ENCODE measurements around the gene SERPINI1.
"Not testable (repeated sequence)": the region's sequence is repeated elsewhere in the genome, so short reads cannot be mapped to it uniquely, and the experiment has no call there.

The SERPINI1 gene

DNA sequence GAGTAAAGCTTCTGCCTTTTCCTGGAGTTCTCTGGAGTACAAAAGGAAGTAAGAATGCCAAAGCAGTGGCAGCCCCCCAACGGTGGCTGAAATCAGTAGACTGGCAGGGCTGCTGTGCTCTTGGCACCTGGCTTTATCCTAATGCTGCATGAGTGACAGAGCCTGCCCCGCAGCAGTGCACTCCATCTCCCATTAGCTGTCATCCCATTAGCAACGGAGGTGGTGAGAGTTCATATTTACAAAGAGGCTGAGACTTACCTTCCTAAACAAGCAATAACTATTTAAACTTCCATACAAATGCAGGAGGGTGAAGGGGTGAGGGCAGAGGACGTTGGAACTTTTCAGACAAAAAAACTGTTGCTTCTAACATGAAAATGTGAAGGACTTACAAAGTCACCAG lies 51.9 kb downstream of the SERPINI1 start:
- DNase-seq (ENCODE audit: low read depth) = no peak

DNA sequence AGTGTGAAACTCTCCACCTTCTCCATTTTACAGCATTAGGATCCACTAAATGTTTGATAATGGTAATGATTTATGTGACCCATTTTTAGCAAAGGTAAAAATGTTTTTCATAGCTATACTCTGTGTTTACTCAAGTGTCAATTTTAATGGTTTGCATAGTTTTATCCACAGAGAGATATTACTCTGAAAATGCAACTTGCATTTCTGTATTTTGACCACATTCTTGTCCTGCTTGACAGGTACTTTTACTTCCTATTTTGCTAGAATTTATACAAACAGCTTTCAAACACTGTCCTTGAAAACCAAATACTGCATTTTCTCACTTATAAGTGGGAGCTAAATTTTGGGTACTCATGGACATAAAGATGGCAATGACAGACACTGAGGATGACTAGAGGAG lies 62.9 kb downstream of the SERPINI1 start:
- no peak for DNase-seq (ENCODE audit: low read depth)

DNA sequence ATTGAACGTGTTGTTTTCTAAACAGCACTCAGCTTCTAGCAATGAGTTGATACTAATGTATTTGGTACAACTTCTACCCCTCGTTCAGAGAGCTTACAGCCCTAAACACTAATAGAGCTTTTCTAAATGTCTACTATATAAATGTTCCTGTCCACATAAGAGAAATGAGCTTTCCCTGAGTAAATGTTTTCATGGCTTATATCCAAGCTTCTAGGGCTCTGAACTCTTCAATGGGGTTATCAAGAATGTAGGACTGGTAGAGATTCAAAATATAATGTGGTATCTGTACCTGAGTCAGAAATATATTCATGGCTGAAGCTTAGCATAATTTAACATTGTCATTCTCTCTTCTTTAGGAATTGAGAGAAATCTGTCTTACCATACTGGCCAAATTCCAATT lies 73.4 kb downstream of the SERPINI1 start:
- DNase-seq (ENCODE audit: low read depth) = no peak

DNA sequence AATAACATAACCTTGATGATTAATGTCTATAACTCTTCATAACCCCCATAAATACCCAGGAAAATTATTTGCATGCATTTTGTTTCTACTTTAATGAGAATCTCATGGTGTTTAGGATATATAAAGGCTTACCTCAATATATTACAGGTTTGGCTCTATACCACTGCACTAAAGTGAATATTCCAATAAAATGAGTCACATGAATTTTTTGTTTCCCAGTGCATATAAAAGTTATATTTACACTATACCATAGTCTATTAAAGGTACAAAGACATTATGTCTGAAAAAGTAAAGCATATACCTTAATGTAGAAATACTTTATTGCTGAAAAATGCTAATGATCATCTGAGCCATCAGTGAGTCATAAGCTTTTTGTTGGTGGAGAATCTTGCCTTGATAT lies 74.7 kb downstream of the SERPINI1 start:
- no peak for DNase-seq (ENCODE audit: low read depth)

DNA sequence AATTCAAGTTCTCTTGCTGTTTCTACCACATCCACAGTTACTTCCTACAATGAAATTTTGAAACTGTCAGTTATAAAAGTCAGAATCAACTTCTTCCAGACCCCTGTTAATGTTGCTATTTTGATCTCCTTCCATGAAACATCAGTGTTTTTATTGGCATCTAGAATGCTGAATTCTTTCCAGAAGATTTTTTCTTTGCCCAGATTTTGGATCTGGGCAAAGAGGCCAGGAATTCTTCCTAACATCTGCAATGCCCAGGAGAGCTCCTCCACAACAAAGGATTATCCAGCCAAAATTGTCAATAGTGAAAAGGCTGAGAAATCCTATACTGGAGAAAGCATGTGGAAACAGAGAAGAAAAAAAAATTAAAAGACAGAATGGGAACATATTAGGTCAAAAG lies 75.5 kb downstream of the SERPINI1 start:
- DNase-seq (ENCODE audit: low read depth) = no peak

DNA sequence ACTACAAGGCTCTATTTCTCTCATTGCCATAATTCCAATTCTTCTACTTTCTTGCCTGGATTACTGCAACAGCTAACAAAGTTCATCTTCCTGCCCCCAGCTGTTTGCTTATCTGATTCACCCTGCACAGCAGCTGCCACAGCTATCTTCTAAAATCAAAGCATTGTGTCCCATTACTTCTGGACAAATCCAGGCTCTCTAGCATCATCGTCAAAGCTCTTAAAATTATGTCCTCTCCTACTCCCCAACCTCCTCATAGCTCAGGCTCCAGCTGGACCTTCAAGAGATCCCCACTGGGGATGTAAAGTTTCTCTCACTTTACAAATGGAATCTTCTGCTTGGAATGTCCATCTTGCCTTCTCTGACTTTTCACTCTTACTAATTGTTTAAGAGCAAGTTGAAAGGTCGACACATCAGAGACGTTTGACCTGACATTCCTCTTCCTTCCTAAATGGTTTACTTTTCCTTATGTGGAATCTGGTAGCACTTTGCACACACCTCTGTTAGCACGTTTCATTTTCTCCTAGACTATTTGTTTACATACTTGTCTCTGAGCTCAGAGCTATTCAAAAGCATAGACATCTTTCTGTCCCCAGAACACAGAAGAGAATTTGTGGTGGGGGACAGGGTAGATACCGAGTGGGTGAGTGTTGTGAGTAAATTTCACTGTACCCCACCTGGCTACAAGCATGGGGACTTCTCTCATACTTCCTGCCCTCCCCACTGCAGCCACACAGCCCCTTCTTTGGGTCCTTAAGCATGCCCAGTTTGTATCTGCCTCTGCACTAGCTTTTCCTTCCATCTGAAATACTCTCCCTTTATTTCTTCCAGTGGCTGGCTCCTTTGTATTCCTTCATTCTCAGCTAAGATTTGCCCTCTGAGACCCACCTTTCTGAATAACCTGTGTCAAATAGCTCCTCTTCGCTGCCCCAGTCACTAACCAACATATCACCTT lies 77.9 kb downstream of the SERPINI1 start:
- no peak for DNase-seq (ENCODE audit: low read depth)

DNA sequence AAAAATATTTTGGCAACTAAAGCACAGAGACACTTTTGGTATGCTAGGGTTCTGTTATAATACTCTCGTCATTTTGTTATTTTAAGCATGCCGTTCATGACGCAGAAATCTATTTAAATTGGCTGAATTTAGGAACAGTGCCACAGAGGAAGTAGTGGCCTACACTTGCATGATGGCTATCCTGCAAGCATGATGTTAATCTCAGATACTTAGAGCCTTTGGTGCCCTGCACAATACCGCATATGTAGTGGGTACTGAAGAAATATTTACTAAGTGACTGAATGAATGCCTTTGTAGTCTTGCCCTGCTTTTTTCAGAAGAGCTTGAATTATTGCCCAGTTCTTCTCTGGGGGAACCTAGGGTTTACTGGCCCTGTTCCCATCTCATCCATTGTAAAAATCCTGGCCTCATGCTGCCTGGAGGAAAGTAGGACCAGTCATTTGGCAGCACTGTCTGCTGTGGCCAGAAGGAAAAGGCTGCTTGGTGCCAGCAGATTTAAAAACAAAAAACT lies 79.0 kb downstream of the SERPINI1 start:
- DNase-seq (ENCODE audit: low read depth) = no peak

DNA sequence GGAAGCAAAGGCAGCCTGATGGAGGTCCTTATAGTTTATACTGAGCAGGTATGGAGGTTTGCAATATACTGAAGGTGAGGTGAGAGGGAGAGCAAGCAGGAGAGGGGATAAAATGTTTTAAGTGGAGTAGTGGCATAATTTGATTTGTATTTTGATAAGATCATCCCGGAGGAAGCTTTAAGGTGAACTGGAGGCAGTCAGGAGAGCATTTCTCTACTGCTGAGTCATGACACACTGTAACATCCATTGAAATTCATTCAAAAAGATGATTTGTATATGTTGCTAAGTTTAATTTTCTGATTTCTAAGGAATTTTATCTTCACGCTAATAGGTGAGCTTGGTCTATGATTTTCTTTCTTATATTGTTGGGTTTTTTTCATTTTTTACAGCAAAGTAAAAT lies 81.4 kb downstream of the SERPINI1 start:
- no peak for DNase-seq (ENCODE audit: low read depth)

DNA sequence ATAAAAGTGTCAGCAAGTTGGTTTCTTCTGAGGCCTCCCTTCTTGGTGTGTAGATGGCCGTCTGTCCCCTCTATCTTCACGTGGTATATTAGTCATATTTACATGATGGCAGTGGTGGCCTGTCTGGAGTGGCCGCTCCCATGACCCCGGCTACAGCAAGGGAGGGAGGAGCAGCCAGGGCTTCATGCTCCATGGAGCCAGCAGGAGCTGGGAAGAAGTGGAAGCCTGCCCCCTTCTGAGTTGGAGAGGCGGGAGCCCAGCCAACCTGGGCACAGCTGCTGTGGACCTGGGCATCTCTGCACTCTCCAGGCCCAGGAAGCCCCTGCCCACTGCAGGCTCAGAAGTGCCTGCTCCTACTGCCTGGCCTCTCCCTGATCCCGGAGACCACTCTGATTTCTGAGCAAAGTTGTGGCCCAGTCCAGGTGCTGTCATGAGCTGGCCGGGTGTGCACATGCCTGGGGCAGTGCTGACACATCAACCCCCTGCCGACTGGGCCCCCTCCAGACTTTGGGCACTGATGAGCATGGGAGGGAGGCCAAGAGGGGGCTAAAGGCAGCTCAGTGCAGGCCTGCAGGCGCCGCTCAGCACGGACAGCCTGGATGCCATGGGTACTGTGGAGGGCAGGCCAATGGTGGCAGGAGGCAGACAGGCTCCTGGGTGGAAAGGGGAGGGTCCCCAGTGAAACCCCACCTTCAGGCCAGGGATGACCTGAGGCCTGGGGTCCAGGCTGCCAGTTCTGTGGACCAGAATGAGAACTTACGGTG lies 84.8 kb downstream of the SERPINI1 start:
- no peak for DNase-seq (ENCODE audit: low read depth)

DNA sequence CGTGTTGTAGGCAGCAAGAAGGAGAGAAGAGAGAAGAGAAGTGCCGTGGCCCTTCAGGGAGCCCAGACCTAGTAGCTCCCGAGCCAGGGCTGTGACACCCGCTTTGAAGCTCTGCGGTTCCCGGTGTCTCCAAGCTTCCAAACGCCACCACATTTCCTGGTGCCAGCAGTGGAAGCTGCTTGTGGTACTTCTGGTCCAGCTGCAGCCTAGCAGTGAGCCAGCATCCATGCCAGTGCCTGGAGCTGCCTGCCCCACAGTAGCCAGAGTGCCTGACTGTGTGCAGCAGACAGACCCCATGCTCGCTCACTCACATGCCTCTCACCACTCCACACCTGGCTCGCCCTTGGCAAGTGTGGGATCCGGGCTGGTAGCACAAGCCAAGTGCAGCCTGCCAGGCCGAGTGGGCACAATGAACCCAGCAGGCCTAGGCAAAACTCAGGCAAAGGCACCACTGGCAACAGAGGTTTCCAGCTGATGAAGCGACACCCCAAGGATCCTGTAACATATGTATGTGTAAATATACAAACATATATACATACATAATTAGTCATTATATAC lies 85.8 kb downstream of the SERPINI1 start:
- no peak for DNase-seq (ENCODE audit: low read depth)

DNA sequence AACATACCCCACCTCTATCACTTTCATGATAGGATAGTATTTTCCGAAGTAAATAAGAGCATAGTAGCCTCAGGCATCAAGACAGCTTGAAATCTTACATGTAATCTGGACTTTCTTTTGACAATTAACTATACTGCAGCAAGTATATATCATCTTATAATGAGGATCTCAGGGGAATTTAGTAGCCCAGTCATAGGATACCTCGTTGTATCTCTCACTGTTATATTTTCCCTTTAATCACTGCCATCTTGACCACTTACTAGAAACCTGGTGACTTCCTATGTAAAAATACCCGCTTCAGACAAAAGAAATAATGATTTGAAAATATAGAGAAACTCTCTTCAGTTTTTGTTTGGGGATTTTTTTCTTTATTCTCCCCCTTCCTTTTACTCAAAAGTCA lies 88.2 kb downstream of the SERPINI1 start:
- DNase-seq (ENCODE audit: low read depth) = no peak

DNA sequence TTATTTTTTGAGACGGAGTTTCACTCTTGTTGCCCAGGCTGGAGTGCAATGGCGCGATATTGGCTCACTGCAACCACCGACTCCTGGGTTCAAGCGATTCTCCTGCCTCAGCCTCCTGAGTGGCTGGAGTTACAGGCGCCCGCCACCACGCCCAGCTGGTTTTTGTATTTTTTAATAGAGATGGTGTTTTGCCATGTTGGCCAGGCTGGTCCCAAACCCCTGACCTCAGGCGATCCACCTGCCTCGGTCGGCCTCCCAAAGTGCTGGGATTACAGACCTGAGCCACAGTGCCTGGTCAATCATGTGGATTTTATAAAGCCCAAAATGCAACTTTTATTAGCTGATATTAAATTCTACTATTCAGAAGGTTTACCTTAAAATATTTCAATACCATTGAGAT lies 92.1 kb downstream of the SERPINI1 start:
- not testable (repeated sequence) for DNase-seq (ENCODE audit: low read depth)

DNA sequence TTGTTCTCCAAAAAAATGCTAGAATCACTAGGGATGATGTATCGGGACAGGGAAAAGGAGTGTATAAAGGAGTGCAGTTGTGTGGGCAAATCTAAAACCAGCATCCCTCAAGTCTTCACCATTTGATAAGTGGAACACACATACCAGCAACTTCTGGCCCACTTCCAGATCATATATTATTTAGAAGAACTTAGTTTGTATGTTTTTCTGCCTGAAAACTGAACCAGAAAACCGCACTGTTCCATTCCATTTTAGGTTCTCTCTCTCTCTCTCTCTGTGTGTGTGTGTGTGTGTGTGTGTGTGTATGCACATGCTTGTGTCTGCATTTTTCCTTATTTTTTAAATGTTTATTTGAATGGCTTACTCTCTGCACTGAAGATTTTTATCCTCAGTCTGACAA lies 93.5 kb downstream of the SERPINI1 start:
- DNase-seq (ENCODE audit: low read depth) = no peak

DNA sequence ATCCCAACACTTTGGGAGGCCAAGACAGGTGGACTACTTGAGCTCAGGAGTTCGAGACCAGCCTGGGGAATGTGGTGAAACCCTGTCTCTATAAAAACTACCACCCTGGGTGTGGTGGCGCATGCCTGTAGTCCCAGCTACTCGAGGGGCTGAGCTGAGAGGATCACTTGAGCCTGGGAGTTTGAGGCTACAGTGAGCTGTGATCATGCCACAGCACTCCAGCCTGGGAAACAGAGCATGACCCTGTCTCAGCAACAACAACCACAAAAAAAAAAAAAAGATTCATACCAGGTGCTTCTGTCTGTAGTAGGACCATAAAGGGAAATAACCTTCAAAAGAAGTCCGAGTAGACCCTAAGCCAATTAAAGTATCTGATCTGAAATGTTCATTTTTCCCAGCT lies 94.5 kb downstream of the SERPINI1 start:
- no peak for DNase-seq (ENCODE audit: low read depth)

DNA sequence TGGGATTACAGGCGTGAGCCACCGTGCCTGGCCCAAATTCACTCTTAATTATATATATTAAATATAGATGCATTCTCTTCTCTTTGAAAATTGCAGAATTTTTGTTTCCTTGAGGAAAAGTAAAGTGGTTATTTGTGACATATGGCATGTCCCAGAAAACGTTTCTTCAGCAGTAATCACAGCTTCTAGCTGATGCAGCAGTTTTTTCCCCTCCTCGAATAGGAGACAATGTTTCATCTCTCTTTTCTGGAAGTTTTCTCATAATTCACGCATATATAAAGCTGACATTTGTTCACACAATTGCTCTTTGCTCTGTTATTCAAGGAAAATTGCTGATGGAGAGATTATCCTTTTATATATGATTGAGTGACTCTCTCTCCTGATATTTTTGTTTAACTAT lies 99.8 kb downstream of the SERPINI1 start:
- no peak for DNase-seq (ENCODE audit: low read depth)

DNA sequence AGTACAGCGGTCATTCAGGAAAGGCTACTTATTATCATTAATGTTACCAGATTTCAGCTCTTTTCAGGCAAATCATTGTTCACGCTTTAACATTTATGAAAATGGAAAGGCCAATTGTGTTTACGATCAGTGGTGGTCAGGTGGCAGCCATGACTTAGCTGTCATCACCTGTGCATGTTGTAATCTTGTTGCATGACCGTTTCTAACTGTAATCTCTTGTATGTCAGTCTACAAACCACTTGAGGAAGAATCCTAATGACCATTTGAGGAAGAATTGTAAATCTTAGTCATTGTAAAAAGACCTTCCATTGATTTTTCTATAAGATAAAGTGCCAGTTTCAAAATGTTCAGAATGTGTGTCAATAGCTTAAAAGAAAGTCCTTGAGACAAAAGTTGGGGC lies 100.4 kb downstream of the SERPINI1 start:
- DNase-seq (ENCODE audit: low read depth) = no peak

DNA sequence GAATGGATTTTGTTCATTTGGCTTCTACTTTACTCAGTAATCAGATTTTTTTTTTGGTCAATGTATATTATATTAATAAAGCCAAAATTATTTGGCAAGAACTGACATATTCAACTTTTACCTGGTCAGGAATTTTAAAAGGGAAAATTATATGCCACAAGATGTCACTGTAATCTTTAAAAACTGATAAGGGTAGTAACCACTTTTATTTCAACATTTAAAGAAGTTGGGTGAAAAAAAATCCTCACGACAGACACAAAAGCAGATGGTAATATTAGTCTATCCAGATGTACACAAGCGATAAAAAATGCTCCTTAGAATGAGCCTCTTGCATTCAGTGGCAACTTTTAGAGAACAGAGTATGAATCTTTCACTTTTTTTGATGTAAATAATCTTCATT lies 101.9 kb downstream of the SERPINI1 start:
- no peak for DNase-seq (ENCODE audit: low read depth)

DNA sequence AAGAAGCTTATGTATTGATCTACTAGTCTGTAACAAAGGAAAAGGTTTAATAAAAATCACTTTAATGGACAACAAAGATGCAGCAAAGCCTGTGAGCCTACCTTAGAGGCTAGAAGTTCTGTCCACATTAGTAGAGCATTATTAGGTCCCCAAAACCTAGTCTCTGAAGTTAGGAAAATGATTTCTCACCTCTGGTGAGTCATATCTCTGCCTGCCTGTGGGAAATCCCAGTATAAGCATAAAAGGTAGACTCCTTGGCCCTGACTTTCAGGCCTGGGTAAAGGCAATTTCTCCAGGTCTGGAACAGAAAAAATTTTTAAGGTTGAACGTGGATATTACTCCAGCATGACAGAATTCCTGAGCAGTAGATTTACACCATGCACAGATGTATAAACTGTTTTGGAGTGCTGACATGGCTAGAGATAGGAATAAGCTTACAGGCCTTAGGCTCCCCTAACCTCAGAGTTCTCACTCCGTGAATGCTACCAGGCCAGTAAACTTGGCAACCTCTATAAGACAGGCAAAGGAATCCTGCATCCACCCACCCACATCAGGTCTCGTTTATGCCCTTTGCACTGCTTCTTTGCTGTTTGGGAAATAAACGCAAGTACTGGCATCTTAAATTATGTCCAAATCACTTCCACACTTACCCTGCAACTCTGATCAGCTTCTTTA lies 104.1 kb downstream of the SERPINI1 start:
- DNase-seq (ENCODE audit: low read depth) = no peak

DNA sequence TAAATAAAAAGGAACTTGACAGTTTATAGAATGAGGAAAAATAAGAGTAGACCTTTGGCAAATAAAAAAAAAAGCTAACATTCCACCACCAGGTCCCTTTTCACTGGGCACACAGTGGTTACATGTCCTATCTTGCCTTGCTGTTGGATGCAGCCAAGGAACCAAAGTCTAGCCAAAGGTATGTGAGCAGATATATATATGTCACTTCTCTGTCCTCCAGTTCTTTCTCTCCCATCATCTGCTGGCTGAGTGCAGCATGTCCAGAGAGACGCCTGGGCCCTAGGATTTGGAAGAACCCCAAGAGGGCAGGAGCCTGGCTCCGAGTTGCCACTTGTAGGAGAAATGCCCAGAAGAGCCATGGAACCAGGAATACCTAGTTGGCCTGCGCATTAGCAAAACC lies 104.7 kb downstream of the SERPINI1 start:
- DNase-seq (ENCODE audit: low read depth) = no peak

DNA sequence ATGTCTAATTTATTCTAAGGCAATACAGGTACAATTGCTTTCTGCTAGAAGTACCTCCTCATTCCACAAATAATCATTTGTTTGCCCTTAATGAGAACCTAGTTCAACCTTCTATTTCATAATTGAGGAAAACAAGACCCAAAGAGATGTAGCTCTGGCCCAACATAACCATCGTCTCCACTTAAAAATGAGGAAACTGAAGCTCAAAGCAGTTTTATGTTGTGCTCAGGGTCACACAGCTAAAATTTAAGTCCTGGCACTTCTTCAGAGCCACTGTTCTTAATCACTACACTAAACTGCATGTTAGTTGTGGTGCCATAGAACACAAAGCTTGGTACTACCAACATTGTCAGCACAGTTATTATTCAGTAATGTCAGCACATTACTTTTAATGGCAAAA lies 108.0 kb downstream of the SERPINI1 start:
- no peak for DNase-seq (ENCODE audit: low read depth)

DNA sequence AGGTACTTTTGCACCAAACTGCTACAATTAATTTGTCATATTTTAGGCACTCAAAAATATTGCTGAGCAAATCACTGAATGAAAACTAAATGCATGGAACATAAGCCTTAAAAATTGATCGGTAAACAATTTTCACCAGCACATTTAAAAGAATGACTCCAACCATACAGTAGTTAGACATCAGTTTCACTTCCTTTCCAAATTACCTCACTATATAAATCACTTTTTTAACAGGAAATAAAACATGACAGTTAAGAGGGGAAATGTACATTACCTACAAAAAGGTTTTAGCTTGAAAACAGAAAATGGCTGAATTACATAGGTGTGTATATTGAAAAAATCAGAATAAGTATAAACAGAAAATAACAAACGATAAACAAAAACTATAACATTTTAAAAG lies 108.4 kb downstream of the SERPINI1 start:
- DNase-seq (ENCODE audit: low read depth) = no peak

DNA sequence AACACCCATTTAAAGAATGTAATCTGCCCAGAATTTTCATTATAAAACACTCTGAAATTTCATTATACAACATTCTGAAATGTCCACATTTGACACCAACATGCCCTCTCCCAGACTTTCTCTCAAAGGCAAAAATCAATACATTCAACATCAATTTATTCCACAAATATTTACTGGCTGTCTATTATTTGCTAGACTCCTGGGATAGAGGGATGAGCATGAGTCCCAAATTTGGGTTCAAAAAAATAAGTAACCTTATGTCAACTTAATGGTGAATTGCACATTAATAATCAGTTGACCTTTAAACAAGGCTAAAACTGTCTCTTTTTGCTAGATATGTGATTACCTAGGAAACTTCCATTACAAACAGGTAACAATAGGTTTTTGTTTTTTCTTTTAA lies 109.0 kb downstream of the SERPINI1 start:
- DNase-seq (ENCODE audit: low read depth) = no peak
